Aorta (tissue), 5 donors: Measurements from ENCODE around the gene ITPRID2. TPM values are rescaled to one million over a fixed set of nuclear protein-coding genes. Genes with fewer than 3 reads are reported as not detected.
A peak's percentile ranks its signal among the peaks of the same experiment; 100 is the strongest.

Experiments
- ATAC-seq: fragments of 200-7000 bp; cut with Tn5 transposase; one replicate; pipeline ENCODE4 v1.9.1; 2022; ENCODE audit warnings: moderate library complexity; ENCODE audit not compliant: low FRiP score
- DNase-seq, 2 donors: peaks; one replicate each; pipeline ENCODE4 v3.0.0-alpha.2; 2020
- H3K27ac ChIP-seq, 2 donors: one replicate each; pipeline ENCODE4 v1.5.1; 2013; ENCODE audit warnings: low read length in 2 of 2, mild to moderate bottlenecking in 2 of 2, moderate library complexity in 2 of 2, control low read depth in 1 of 2, inconsistent platforms in 1 of 2, low read depth in 1 of 2
- H3K27me3 ChIP-seq, 2 donors: one replicate each; pipeline ENCODE4 v1.6.1; 2013; ENCODE audit warnings: control low read depth in 1 of 2, low read length in 1 of 2, mild to moderate bottlenecking in 1 of 2, moderate library complexity in 1 of 2; ENCODE audit not compliant: insufficient read depth in 2 of 2, control insufficient read depth in 1 of 2
- H3K36me3 ChIP-seq, 2 donors: one replicate each; pipeline ENCODE4 v1.6.1; 2013; ENCODE audit warnings: control low read depth in 1 of 2, low read length in 1 of 2, mild to moderate bottlenecking in 1 of 2; ENCODE audit not compliant: insufficient read depth in 2 of 2, control insufficient read depth in 1 of 2
- H3K4me1 ChIP-seq, 2 donors: one replicate each; pipeline ENCODE4 v1.6.1; 2013; ENCODE audit warnings: low read length in 2 of 2, control low read depth in 1 of 2, mild to moderate bottlenecking in 1 of 2, moderate library complexity in 1 of 2; ENCODE audit not compliant: insufficient read depth in 2 of 2, control insufficient read depth in 1 of 2
- H3K4me3 ChIP-seq, 2 donors: one replicate each; pipeline ENCODE4 v1.5.1; 2013; ENCODE audit warnings: low read length in 2 of 2, control low read depth in 1 of 2, mild to moderate bottlenecking in 1 of 2
- H3K9me3 ChIP-seq: one replicate; pipeline ENCODE4 v1.6.1; 2013; ENCODE audit warnings: mild to moderate bottlenecking, low read length; ENCODE audit not compliant: control insufficient read depth
- WGBS, 2 donors: extraction: QIAGEN DNeasy Blood & Tissue Kit; methylation state at CpG; one replicate each; pipeline ENCODE4 v1.1.7; 2013; 5-methylcytosine and 5-hydroxymethylcytosine counted together
- intact Hi-C, 2 donors: fragments of 100-400 bp; cut with DNase I; formaldehyde crosslinking; loops; one replicate each; pipeline versions ENCODE4 v1.14.2 to v1.15.0; 2022
- polyA plus RNA-seq, 2 donors: library from polyadenylated mRNA; stranded (reverse); fragments of 200-250 nt; gene quantifications; one replicate each; pipeline ENCODE4 v1.2.3, GENCODE V29; 2013
- total RNA-seq, 2 donors: library from RNA; stranded (reverse); fragmentation: NEBNext Ultra II Directional; extraction: Animal tissue kit (Norgen Biotek cat#: 25700); gene quantifications; one replicate each; pipeline ENCODE4 v1.2.1, GENCODE V29; 2021
- donor health status: healthy with polysubstance abuse.
- donor health status: Bipolar disorder and iron deficiency.
- donor health status: DM: no; HTN: no; CAD: no.
- donor health status: DM: no; HTN: no; CAD: no.
- donor health status: DM: yes; HTN: yes; CAD: no.

ITPRID2 gene
- total and polyA plus RNA-seq, 4 donors = 40.1 to 145 (median 102) TPM

GRCh38 chr2:181916726-181917718, 25.5 kb downstream of the ITPRID2 start:
- no peak overlapping the region for H3K27ac ChIP-seq
- DNase-seq = no peak
- WGBS, 2 donors = 69 to 73% methylated on average over 5 of the region's 5 CpGs
- H3K27me3 ChIP-seq = no peaks in the 10 kb centered on the region
- no peak for ATAC-seq
- H3K9me3 ChIP-seq = no peaks in the 10 kb centered on the region
- intact Hi-C loops = no loop called here
- H3K4me1 ChIP-seq = no peaks in the 10 kb centered on the region
- H3K4me3 ChIP-seq = no peak overlapping the region
- H3K36me3 ChIP-seq = peaks cover 8% of the 10 kb centered on the region in 2 donors

- 89% methylated on average over 5 of the region's 5 CpGs for WGBS, 2 donors
These were observed 26.7 kb downstream of the ITPRID2 start for GRCh38 chr2:181918188-181918587.

DNA sequence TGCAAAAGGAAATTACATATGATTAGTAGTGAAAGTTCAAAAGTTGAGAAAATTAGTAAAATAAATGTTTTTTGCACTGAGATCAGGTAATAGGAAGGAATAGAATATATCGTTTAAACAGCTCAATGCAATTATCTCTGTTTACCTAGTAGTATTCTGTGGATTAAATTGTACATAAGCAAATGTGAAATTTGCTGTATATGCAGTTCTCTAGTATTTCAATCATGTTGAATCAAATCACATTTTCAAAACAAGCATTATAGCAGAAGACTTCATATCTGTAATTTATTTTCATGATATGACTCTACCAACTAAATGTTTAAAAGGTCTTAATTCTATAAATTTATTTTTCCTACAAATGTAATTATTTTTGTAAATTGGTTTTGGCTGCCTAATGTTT, 31.6 kb downstream of the ITPRID2 start:
- no peak overlapping the region for H3K4me3 ChIP-seq
- DNase-seq (no peak), ATAC-seq (no peak)
- intact Hi-C loops = no loop called here
- H3K9me3 ChIP-seq = no peaks in the 10 kb centered on the region
- 91 to 95% methylated on average over 1 of the region's 1 CpG for WGBS, 2 donors
- no peak overlapping the region for H3K27ac ChIP-seq
- H3K4me1 ChIP-seq = peaks cover 0 to 1% of the 10 kb centered on the region in 2 donors
- peaks cover 3 to 6% of the 10 kb centered on the region in 2 donors for H3K36me3 ChIP-seq
- no peaks in the 10 kb centered on the region for H3K27me3 ChIP-seq

More at GRCh38 chr2:181918188-181918587, 26.7 kb downstream of the ITPRID2 start:
- H3K9me3 ChIP-seq = no peaks in the 10 kb centered on the region
- intact Hi-C loops = no loop called here
- no peak overlapping the region for H3K4me3 ChIP-seq
- no peaks in the 10 kb centered on the region for H3K4me1 ChIP-seq
- DNase-seq (no peak), ATAC-seq (no peak)
- no peak overlapping the region for H3K27ac ChIP-seq
- H3K27me3 ChIP-seq = no peaks in the 10 kb centered on the region
- H3K36me3 ChIP-seq = peaks cover 8% of the 10 kb centered on the region in 2 donors

- Histone ChIP-seq H3K36me3 (peaks cover 3 to 4% of the 10 kb centered on the region in 2 donors), H3K9me3 (no peaks in the 10 kb centered on the region), H3K27me3 (no peaks in the 10 kb centered on the region), H3K27ac (no peak overlapping the region), H3K4me3 (no peak overlapping the region), H3K4me1 (peaks cover 0 to 1% of the 10 kb centered on the region in 2 donors)
- ATAC-seq (no peak), DNase-seq (no peak)
- 83 to 91% methylated on average over 2 of the region's 2 CpGs for WGBS, 2 donors
- intact Hi-C loops = no loop called here
These were observed 32.8 kb downstream of the ITPRID2 start for GRCh38 chr2:181924336-181924735.

GRCh38 chr2:181934694-181935093, 43.2 kb downstream of the ITPRID2 start:
- no peaks in the 10 kb centered on the region for H3K9me3 ChIP-seq
- H3K36me3 ChIP-seq = no peaks in the 10 kb centered on the region
- no peak overlapping the region for H3K4me3 ChIP-seq
- WGBS, 2 donors = 80 to 87% methylated on average over 5 of the region's 5 CpGs
- H3K27ac ChIP-seq = peak overlapping the region in 1 of 2 donors; percentile 28
- DNase-seq (no peak), ATAC-seq (peak; percentile 57)
- intact Hi-C loops = no loop called here
- H3K27me3 ChIP-seq = no peaks in the 10 kb centered on the region
- peaks cover 0 to 2% of the 10 kb centered on the region in 2 donors for H3K4me1 ChIP-seq

GRCh38 chr2:181937473-181937872, 45.9 kb downstream of the ITPRID2 start:
- Histone ChIP-seq H3K9me3 (no peaks in the 10 kb centered on the region), H3K4me1 (peaks cover 0 to 2% of the 10 kb centered on the region in 2 donors), H3K27me3 (no peaks in the 10 kb centered on the region), H3K4me3 (no peak overlapping the region), H3K27ac (no peak overlapping the region), H3K36me3 (no peaks in the 10 kb centered on the region)
- peak in 1 of 2 donors; percentile 57 for DNase-seq
- ATAC-seq = no peak
- 5 to 7% methylated on average over 2 of the region's 2 CpGs for WGBS, 2 donors
- intact Hi-C loops = no loop called here

DNA sequence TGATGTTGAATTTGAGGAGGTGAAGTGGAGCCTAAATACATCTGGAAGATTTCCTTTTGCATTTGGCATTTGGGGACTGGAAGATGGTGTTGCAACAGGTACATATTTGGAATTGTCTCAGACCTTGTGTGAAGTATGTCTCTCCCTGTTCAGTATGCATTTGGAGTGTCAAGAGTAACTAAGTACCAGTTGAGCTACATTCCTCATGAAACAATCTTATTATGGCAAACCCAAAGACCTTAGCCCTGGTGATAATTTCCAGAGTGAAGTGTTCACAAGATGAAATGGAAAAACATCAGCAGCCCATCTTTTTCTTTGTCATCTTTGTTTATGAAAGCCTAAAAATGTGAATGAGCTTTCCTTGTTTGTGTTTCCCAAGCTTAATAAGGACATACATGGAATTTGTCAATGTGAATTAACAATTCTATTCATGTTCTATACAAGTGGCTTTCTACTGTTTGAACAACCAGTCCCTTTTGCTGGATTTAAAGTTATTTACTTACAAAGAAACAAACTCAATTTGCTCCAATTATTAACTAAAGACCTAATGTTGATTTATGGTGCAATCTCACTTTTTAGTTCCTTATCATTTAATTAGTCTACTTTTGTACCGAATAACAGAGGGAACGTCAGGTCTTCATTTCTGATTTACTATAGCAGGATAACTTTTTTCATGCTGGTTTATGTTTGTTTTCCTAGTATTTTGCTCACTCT, 52.0 kb downstream of the ITPRID2 start:
- Histone ChIP-seq H3K36me3 (no peaks in the 10 kb centered on the region), H3K4me3 (no peak overlapping the region), H3K27ac (no peak overlapping the region), H3K27me3 (no peaks in the 10 kb centered on the region), H3K4me1 (no peaks in the 10 kb centered on the region), H3K9me3 (peaks cover 2% of the 10 kb centered on the region)
- DNase-seq (no peak), ATAC-seq (no peak)
- 89 to 91% methylated on average over 2 of the region's 2 CpGs for WGBS, 2 donors
- intact Hi-C loops = no loop called here

DNA sequence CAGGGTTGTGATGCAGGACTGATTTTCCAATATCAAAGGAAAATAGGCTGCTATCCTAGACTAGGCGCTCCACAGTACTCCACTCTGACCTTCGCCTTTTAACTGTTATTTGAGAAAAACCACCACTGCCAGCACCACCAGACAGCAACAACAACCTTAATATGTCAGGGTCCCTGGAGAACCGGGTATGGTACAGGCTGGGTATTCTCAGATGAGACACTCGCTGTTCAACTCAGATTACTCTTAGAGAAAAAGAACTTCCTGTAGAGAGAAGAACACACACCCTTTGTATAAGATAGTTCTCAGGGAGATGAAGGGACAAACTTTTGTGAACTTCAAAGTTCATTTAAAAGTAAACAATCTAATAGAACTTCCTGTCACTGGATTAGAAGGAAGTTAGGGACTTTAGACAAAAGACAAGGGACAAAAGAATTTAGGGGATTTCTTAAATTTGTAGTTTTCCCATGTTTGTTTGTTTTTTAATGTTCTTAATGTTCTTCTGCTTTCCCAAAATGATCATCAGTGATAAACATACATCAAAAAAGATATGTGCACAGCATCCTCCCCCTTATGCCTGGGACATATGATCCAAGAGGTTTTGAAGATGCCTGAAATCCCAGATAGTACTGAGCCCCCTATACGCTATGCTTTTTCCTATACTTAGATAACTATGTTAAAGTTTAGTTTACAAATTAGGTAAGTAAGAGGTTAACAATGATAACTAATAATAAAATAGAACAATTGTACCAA, 52.8 kb downstream of the ITPRID2 start:
- WGBS, 2 donors = 74 to 77% methylated on average over 5 of the region's 5 CpGs
- DNase-seq (no peak), ATAC-seq (no peak)
- Histone ChIP-seq H3K36me3 (no peaks in the 10 kb centered on the region), H3K27ac (no peak overlapping the region), H3K9me3 (peaks cover 2% of the 10 kb centered on the region), H3K4me3 (no peak overlapping the region), H3K4me1 (no peaks in the 10 kb centered on the region), H3K27me3 (no peaks in the 10 kb centered on the region)
- intact Hi-C loops = no loop called here
